OCI-LY1 (cell line): ENCODE data around the gene TARS2.

ENCODE experiments used
- H2AFZ ChIP-seq: fragments of 200-600 bp; sonication (generic), shearing (Covaris generic); 2 replicates; pipeline ENCODE4 v1.6.0; 2014; ENCODE audit warnings: antibody characterized with exemption, mild to moderate bottlenecking, low read length
- H3F3A ChIP-seq: fragments of 200-600 bp; sonication (generic), shearing (Covaris generic); 2 replicates; pipeline ENCODE4 v1.6.0; 2014; ENCODE audit warnings: mild to moderate bottlenecking, antibody characterized with exemption, low read length, moderate library complexity; ENCODE audit not compliant: insufficient read depth
- H3K27ac ChIP-seq: fragments of 200-600 bp; sonication (generic); 2 replicates; pipeline ENCODE4 v1.5.1; 2014; ENCODE audit warnings: low read length, mixed run types, mild to moderate bottlenecking, low read depth; ENCODE audit not compliant: poor library complexity, severe bottlenecking
- H3K27me3 ChIP-seq: fragments of 200-600 bp; sonication (generic); 2 replicates; pipeline ENCODE4 v1.6.0; 2014; ENCODE audit warnings: antibody characterized with exemption, mild to moderate bottlenecking, low read length, moderate library complexity; ENCODE audit not compliant: insufficient read depth
- H3K36me3 ChIP-seq: fragments of 200-600 bp; sonication (generic); 2 replicates; pipeline ENCODE4 v1.6.1; 2014; ENCODE audit warnings: mild to moderate bottlenecking, antibody characterized with exemption, low read length, moderate library complexity, mixed read lengths; ENCODE audit not compliant: insufficient read depth
- H3K4me1 ChIP-seq: fragments of 200-600 bp; sonication (generic); 2 replicates; pipeline ENCODE4 v1.5.1; 2014; ENCODE audit warnings: mild to moderate bottlenecking, low read length, moderate library complexity; ENCODE audit not compliant: insufficient read depth, severe bottlenecking
- H3K4me2 ChIP-seq: fragments of 200-600 bp; sonication (generic), shearing (Covaris generic); 2 replicates; pipeline ENCODE4 v1.6.1; 2014; ENCODE audit warnings: low read length
- H3K4me3 ChIP-seq: fragments of 200-600 bp; sonication (generic); 2 replicates; pipeline ENCODE4 v1.5.1; 2014; ENCODE audit warnings: low read length, low read depth, mild to moderate bottlenecking, mixed read lengths; ENCODE audit not compliant: poor library complexity, severe bottlenecking
- H3K79me2 ChIP-seq: fragments of 200-600 bp; shearing (Covaris generic); 2 replicates; pipeline ENCODE4 v1.6.1; 2016; ENCODE audit warnings: mixed run types, low read length, mixed read lengths; ENCODE audit not compliant: insufficient read depth
- H3K9ac ChIP-seq: fragments of 200-600 bp; sonication (generic), shearing (Covaris generic); 2 replicates; pipeline ENCODE4 v1.6.1; 2014; ENCODE audit warnings: mild to moderate bottlenecking, low read length, mixed read lengths
- H3K9me2 ChIP-seq: fragments of 200-600 bp; sonication (generic), shearing (Covaris generic); 2 replicates; pipeline ENCODE4 v1.6.1; 2014; ENCODE audit warnings: low read depth, mild to moderate bottlenecking, low read length, mixed read lengths
- H3K9me3 ChIP-seq: fragments of 200-600 bp; shearing (Covaris generic); 2 replicates; pipeline ENCODE4 v1.6.1; 2014; ENCODE audit warnings: low read length, mixed read lengths
- H4K20me1 ChIP-seq: fragments of 200-600 bp; sonication (generic), shearing (Covaris generic); 2 replicates; pipeline ENCODE4 v1.6.0; 2016; ENCODE audit warnings: mild to moderate bottlenecking, low read length; ENCODE audit not compliant: insufficient read depth
- CTCF ChIP-seq: fragments of 200-600 bp; sonication (generic), shearing (Covaris generic); IDR thresholded peaks from 2 replicates; pipeline ENCODE4 v1.5.1; 2017; ENCODE audit warnings: mild to moderate bottlenecking, antibody characterized with exemption, low read length, moderate library complexity, mixed read lengths
- EZH2 ChIP-seq: fragments of 200-600 bp; sonication (generic), shearing (Covaris generic); IDR thresholded peaks from 2 replicates; pipeline ENCODE4 v1.8.0; 2017; ENCODE audit warnings: borderline replicate concordance, mixed run types, mild to moderate bottlenecking, antibody characterized with exemption, low read length, moderate library complexity, mixed read lengths

The TARS2 gene

GRCh38 chr1:150549496-150550221 is 62.4 kb downstream of the TARS2 start:
- Histone ChIP-seq H3K79me2 (no peaks in the 10 kb centered on the region), H3K36me3 (no peaks in the 10 kb centered on the region), H4K20me1 (no peaks in the 10 kb centered on the region), H3K4me2 (peak overlapping the region; percentile 34; the same call in 1 of the 2 replicates), H3K27me3 (peaks cover 5% of the 10 kb centered on the region; the same call in 1 of the 2 replicates), H3K9ac (no peak overlapping the region), H3K9me2 (no peaks in the 10 kb centered on the region), H3K9me3 (no peaks in the 10 kb centered on the region), H3K27ac (no peak overlapping the region), H3K4me3 (peak overlapping the region; percentile 33), H3K4me1 (peaks cover 6% of the 10 kb centered on the region), H3F3A (no peaks in the 10 kb centered on the region; the same call in 1 of the 2 replicates), H2AFZ (no peak overlapping the region)
- TF ChIP-seq CTCF: no peak
- no peak for TF ChIP-seq EZH2

GRCh38 chr1:150550222-150551050 is 63.2 kb downstream of the TARS2 start:
- Histone ChIP-seq H3K79me2 (no peaks in the 10 kb centered on the region), H3K4me3 (no peak overlapping the region), H4K20me1 (no peaks in the 10 kb centered on the region), H3K27ac (no peak overlapping the region), H3K9me2 (no peaks in the 10 kb centered on the region), H3K9ac (no peak overlapping the region), H3K4me2 (no peak overlapping the region), H2AFZ (no peak overlapping the region), H3K4me1 (peaks cover 6% of the 10 kb centered on the region), H3K27me3 (peaks cover 5% of the 10 kb centered on the region; the same call in 1 of the 2 replicates), H3F3A (no peaks in the 10 kb centered on the region; the same call in 1 of the 2 replicates), H3K9me3 (no peaks in the 10 kb centered on the region), H3K36me3 (no peaks in the 10 kb centered on the region)
- TF ChIP-seq EZH2: no peak
- no peak for TF ChIP-seq CTCF

- Histone ChIP-seq H3F3A (no peaks in the 10 kb centered on the region; the same call in 1 of the 2 replicates), H3K27ac (no peak overlapping the region), H4K20me1 (no peaks in the 10 kb centered on the region), H3K9me3 (no peaks in the 10 kb centered on the region), H3K4me2 (no peak overlapping the region), H2AFZ (no peak overlapping the region), H3K9ac (no peak overlapping the region), H3K27me3 (peaks cover 5% of the 10 kb centered on the region; the same call in 1 of the 2 replicates), H3K4me3 (no peak overlapping the region), H3K4me1 (peaks cover 6% of the 10 kb centered on the region), H3K9me2 (no peaks in the 10 kb centered on the region), H3K36me3 (no peaks in the 10 kb centered on the region), H3K79me2 (no peaks in the 10 kb centered on the region)
- TF ChIP-seq CTCF (no peak), EZH2 (no peak)
These were observed 64.0 kb downstream of the TARS2 start for GRCh38 chr1:150551051-150551783.
